WTC11 (cell line): Measurements from ENCODE around the gene OTUB2. TPM values are rescaled to one million over a fixed set of nuclear protein-coding genes. Genes with fewer than 3 reads are reported as not detected.

Experiments used
- ATAC-seq: fragments of 200-7000 bp; cut with Tn5 transposase; 2 replicates; pipeline ENCODE4 v1.10.0; 2021; ENCODE audit warnings: mild to moderate bottlenecking, moderate library complexity
- CTCF ChIA-PET: fragments of 300-600 bp; sonication (Branson Sonifier 250); formaldehyde crosslinking; loops from one replicate; lab custom pipeline; 2021; ENCODE audit warnings: antibody characterized with exemption; lab: Charles Lee
- POLR2A ChIA-PET: fragments of 350-600 bp; sonication (Branson Sonifier 250); formaldehyde crosslinking; loops from one replicate; lab custom pipeline; 2021; ENCODE audit warnings: antibody characterized with exemption; lab: Charles Lee
- DNase-seq: peaks from one replicate; pipeline ENCODE4 v3.0.0; 2021; ENCODE audit warnings: low spot score
- H3K27ac Mint-ChIP-seq: 2 replicates; pipeline ENCODE4 v1.8.0; 2021; ENCODE audit warnings: mixed read lengths
- H3K27me3 Mint-ChIP-seq: 2 replicates; pipeline ENCODE4 v1.8.0; 2021; ENCODE audit warnings: low read depth, mild to moderate bottlenecking, moderate library complexity, mixed read lengths
- H3K36me3 Mint-ChIP-seq: 2 replicates; pipeline ENCODE4 v1.8.0; 2021; ENCODE audit warnings: mixed read lengths
- H3K4me1 Mint-ChIP-seq: 2 replicates; pipeline ENCODE4 v1.8.0; 2022; ENCODE audit warnings: mixed read lengths
- H3K4me3 Mint-ChIP-seq: 2 replicates; pipeline ENCODE4 v1.8.0; 2021; ENCODE audit warnings: mild to moderate bottlenecking, moderate library complexity, mixed read lengths
- H3K9me3 Mint-ChIP-seq: 2 replicates; pipeline ENCODE4 v1.8.0; 2021; ENCODE audit warnings: mixed read lengths
- AFF4 ChIP-seq: sonication (generic); formaldehyde crosslinking; IDR thresholded peaks from 2 replicates; pipeline ENCODE4 v1.8.1; 2023; ENCODE audit warnings: mild to moderate bottlenecking, missing genetic modification reagents, borderline replicate concordance
- FOXP1 ChIP-seq: sonication (generic); formaldehyde crosslinking; IDR thresholded peaks from 2 replicates; pipeline ENCODE4 v1.8.0; 2022; ENCODE audit warnings: missing genetic modification reagents, mild to moderate bottlenecking, moderate library complexity, borderline replicate concordance
- JUN ChIP-seq: sonication (generic); formaldehyde crosslinking; IDR thresholded peaks from 2 replicates; pipeline ENCODE4 v1.8.0; 2023; ENCODE audit warnings: mild to moderate bottlenecking, missing genetic modification reagents
- KAT7 ChIP-seq: sonication (generic); formaldehyde crosslinking; IDR thresholded peaks from 2 replicates; pipeline ENCODE4 v1.8.1; 2023; ENCODE audit warnings: missing genetic modification reagents, mild to moderate bottlenecking, borderline replicate concordance
- NFATC4 ChIP-seq: fragments of 250-450 bp; sonication (Bioruptor Pico); IDR thresholded peaks from 2 replicates; pipeline ENCODE4 v1.9.0; 2021; ENCODE audit warnings: mild to moderate bottlenecking
- NR3C1 ChIP-seq: sonication (generic); formaldehyde crosslinking; conservative IDR thresholded peaks from 2 replicates; pipeline ENCODE4 v1.8.1; 2023; ENCODE audit warnings: low read depth, mild to moderate bottlenecking, missing genetic modification reagents
- PREB ChIP-seq: sonication (generic); formaldehyde crosslinking; IDR thresholded peaks from 2 replicates; pipeline ENCODE4 v1.8.1; 2022; ENCODE audit warnings: mild to moderate bottlenecking, missing genetic modification reagents, moderate library complexity, borderline replicate concordance
- SMAD3 ChIP-seq: sonication (generic); formaldehyde crosslinking; IDR thresholded peaks from 2 replicates; pipeline ENCODE4 v1.8.0; 2022; ENCODE audit warnings: missing genetic modification reagents, mild to moderate bottlenecking, borderline replicate concordance
- SMAD4 ChIP-seq: sonication (generic); formaldehyde crosslinking; IDR thresholded peaks from 2 replicates; pipeline ENCODE4 v1.8.0; 2022; ENCODE audit warnings: mild to moderate bottlenecking, missing genetic modification reagents
- SOX15 ChIP-seq: fragments of 250-450 bp; sonication (Bioruptor Pico); IDR thresholded peaks from 2 replicates; pipeline ENCODE4 v1.9.0; 2021; ENCODE audit warnings: mild to moderate bottlenecking
- SP1 ChIP-seq: sonication (generic); formaldehyde crosslinking; conservative IDR thresholded peaks from 2 replicates; pipeline ENCODE4 v1.8.1; 2022; ENCODE audit warnings: missing genetic modification reagents
- ZNF232 ChIP-seq: sonication (generic); formaldehyde crosslinking; IDR thresholded peaks from 2 replicates; pipeline ENCODE4 v1.8.0; 2022; ENCODE audit warnings: mild to moderate bottlenecking, missing genetic modification reagents
- ZNF416 ChIP-seq: fragments of 250-450 bp; sonication (Bioruptor Pico); IDR thresholded peaks from 2 replicates; pipeline ENCODE4 v1.9.0; 2021; ENCODE audit warnings: mild to moderate bottlenecking, inconsistent platforms
- ZNF671 ChIP-seq: fragments of 250-450 bp; sonication (Bioruptor Pico); IDR thresholded peaks from 2 replicates; pipeline ENCODE4 v1.8.0; 2021; ENCODE audit warnings: mild to moderate bottlenecking
- total RNA-seq: library from RNA; stranded (reverse); gene quantifications from 3 replicates; pipeline ENCODE4 v1.2.3, GENCODE V29; 2021
- TF ChIP-seq, protein P1 (sequence below): sonication (generic); formaldehyde crosslinking; IDR thresholded peaks from 2 replicates; pipeline ENCODE4 v1.8.0; 2023; ENCODE audit warnings: missing genetic modification reagents
- TF ChIP-seq, protein P2 (sequence below): fragments of 250-450 bp; sonication (Bioruptor Pico); IDR thresholded peaks from 2 replicates; pipeline ENCODE4 v1.9.0; 2021; ENCODE audit warnings: mild to moderate bottlenecking
- TF ChIP-seq, protein P3 (sequence below): sonication (generic); formaldehyde crosslinking; IDR thresholded peaks from 2 replicates; pipeline ENCODE4 v1.8.1; 2023; ENCODE audit warnings: mild to moderate bottlenecking, moderate library complexity, missing genetic modification reagents

The OTUB2 gene
- total RNA-seq, 1 experiment from 2014 or later, result 3.5 TPM

DNA sequence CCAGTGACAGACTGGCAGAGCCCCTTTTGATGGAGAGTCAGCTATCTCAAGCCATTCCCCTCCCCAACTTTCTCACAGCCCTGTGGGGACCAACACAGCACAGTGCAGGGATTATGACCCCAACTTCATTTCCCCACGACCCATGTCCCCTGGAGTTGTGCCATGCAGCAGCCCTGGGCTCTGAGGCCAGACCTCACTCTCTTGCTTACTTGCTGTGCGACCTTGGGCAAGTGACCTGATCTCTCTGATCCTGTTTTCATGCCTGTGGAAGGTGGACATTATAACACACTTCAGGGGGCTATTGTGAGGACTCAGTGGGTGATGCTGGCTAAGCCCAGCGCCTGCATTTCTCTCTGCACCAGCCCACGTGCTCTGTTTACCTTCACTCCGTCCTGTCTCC is 14.1 kb downstream of the OTUB2 start:
- POLR2A ChIA-PET, result no interaction called here
- ATAC-seq (no peak), DNase-seq (no peak)
- no peak for TF ChIP-seq JUN (CRISPR knock-in tag)
- no peak for TF ChIP-seq SMAD4 (CRISPR knock-in tag)
- TF ChIP-seq FOXP1 (CRISPR knock-in tag), result no peak
- TF ChIP-seq, protein P1, sequence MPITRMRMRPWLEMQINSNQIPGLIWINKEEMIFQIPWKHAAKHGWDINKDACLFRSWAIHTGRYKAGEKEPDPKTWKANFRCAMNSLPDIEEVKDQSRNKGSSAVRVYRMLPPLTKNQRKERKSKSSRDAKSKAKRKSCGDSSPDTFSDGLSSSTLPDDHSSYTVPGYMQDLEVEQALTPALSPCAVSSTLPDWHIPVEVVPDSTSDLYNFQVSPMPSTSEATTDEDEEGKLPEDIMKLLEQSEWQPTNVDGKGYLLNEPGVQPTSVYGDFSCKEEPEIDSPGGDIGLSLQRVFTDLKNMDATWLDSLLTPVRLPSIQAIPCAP (CRISPR knock-in tag), result no peak
- TF ChIP-seq NFATC4 (CRISPR knock-in tag), result no peak
- no peak for TF ChIP-seq ZNF232 (CRISPR knock-in tag)
- no peak for TF ChIP-seq SP1
- TF ChIP-seq SMAD3 (CRISPR knock-in tag), result no peak
- no peak for TF ChIP-seq SOX15 (CRISPR knock-in tag)
- TF ChIP-seq KAT7 (CRISPR knock-in tag), result no peak
- TF ChIP-seq, protein P2, sequence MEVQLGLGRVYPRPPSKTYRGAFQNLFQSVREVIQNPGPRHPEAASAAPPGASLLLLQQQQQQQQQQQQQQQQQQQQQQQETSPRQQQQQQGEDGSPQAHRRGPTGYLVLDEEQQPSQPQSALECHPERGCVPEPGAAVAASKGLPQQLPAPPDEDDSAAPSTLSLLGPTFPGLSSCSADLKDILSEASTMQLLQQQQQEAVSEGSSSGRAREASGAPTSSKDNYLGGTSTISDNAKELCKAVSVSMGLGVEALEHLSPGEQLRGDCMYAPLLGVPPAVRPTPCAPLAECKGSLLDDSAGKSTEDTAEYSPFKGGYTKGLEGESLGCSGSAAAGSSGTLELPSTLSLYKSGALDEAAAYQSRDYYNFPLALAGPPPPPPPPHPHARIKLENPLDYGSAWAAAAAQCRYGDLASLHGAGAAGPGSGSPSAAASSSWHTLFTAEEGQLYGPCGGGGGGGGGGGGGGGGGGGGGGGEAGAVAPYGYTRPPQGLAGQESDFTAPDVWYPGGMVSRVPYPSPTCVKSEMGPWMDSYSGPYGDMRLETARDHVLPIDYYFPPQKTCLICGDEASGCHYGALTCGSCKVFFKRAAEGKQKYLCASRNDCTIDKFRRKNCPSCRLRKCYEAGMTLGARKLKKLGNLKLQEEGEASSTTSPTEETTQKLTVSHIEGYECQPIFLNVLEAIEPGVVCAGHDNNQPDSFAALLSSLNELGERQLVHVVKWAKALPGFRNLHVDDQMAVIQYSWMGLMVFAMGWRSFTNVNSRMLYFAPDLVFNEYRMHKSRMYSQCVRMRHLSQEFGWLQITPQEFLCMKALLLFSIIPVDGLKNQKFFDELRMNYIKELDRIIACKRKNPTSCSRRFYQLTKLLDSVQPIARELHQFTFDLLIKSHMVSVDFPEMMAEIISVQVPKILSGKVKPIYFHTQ, result no peak
- no peak for TF ChIP-seq NR3C1 (CRISPR knock-in tag)
- TF ChIP-seq PREB, result no peak
- TF ChIP-seq AFF4, result no peak
- Mint-ChIP-seq H3K9me3 (no peaks in the 10 kb centered on the region), H3K4me3 (no peak overlapping the region), H3K4me1 (peaks cover 2% of the 10 kb centered on the region; the same call in 1 of the 2 replicates), H3K27ac (no peak overlapping the region), H3K36me3 (peaks cover 12% of the 10 kb centered on the region; the same call in 1 of the 2 replicates), H3K27me3 (no peaks in the 10 kb centered on the region)
- CTCF ChIA-PET, result interaction anchor here (0.9 to 1.0 kb wide), 3 partner anchors 89 to 137 kb away, joined by 3 to 7 read pairs (median 3); partner anchors contain the start of gene IFI27L2

DNA sequence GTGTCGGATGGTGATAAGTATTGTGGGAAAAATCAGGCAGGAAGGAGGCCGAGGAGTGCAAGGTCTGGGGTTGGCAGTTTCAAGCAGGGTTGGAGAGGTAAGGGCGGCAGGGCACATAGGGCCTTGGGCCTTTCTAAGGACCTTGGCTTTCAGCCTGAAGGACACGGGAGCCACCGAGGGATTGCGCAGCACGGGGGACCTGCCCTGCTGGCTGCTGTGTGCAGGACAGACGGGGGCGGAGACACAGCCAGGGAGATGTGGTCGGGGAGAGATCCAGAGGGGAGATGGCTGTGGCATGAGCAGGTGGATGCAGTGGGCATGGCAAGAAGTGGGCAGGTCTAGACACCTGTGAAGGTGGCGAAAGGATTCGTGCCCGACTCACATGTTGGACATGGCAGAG is 14.7 kb downstream of the OTUB2 start:
- ATAC-seq (no peak), DNase-seq (no peak)
- TF ChIP-seq ZNF671, result no peak
- TF ChIP-seq, protein P3, sequence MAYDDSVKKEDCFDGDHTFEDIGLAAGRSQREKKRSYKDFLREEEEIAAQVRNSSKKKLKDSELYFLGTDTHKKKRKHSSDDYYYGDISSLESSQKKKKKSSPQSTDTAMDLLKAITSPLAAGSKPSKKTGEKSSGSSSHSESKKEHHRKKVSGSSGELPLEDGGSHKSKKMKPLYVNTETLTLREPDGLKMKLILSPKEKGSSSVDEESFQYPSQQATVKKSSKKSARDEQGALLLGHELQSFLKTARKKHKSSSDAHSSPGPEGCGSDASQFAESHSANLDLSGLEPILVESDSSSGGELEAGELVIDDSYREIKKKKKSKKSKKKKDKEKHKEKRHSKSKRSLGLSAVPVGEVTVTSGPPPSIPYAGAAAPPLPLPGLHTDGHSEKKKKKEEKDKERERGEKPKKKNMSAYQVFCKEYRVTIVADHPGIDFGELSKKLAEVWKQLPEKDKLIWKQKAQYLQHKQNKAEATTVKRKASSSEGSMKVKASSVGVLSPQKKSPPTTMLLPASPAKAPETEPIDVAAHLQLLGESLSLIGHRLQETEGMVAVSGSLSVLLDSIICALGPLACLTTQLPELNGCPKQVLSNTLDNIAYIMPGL (CRISPR knock-in tag), result no peak
- TF ChIP-seq ZNF416 (CRISPR knock-in tag), result no peak
- H3K27ac Mint-ChIP-seq, result no peak overlapping the region
- H3K9me3 Mint-ChIP-seq, result no peaks in the 10 kb centered on the region
- POLR2A ChIA-PET, result no interaction called here
- H3K36me3 Mint-ChIP-seq, result peaks cover 12% of the 10 kb centered on the region; the same call in 1 of the 2 replicates
- CTCF ChIA-PET, result interaction anchor here (2.5 to 2.7 kb wide), 2 partner anchors 89 to 96 kb away, joined by 11 to 13 read pairs; partner anchors contain the start of gene IFI27L2
- no peaks in the 10 kb centered on the region for H3K27me3 Mint-ChIP-seq
- peaks cover 2% of the 10 kb centered on the region; the same call in 1 of the 2 replicates for H3K4me1 Mint-ChIP-seq
- no peak overlapping the region for H3K4me3 Mint-ChIP-seq
